ENCODE measurements around the gene LHX2. TPM values are rescaled to one million over a fixed set of nuclear protein-coding genes. Genes with fewer than 3 reads are reported as not detected.
"Not testable (repeated sequence)": the region's sequence is repeated elsewhere in the genome, so short reads cannot be mapped to it uniquely, and the experiment has no call there.

Gene LHX2
- total RNA-seq, 2 experiments from 2014 or later, result not detected

DNA sequence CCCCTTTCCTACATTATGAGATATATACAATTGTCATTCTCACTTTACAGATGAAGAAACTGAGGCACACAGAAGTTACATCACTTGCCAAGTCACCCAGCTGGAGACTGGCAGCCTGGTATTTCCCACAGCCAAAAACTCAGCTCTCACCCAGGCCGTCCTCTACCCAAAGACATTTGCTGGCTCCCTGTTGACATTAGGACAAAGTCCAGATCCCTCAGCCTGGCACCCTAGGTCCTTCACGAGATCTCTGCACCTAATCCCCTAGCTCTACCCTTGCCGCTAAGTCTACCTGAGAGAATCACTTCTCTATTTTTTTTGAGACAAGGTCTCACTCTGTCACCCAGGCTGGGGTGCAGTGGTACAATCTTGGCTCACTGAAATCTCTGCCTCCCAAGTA is 26.8 kb upstream of the LHX2 start:
- CTCF ChIA-PET, result interaction anchor here (0.7 kb wide), 1 partner anchor 11 kb away, joined by 4 read pairs; no protein-coding TSS in a partner anchor
- H3K36me3 Mint-ChIP-seq (ENCODE audit: low read depth), result no peaks in the 10 kb centered on the region
- H3K27ac Mint-ChIP-seq, result no peak overlapping the region
- H3K9me3 Mint-ChIP-seq, result no peaks in the 10 kb centered on the region
- DNase-seq, result no peak
- POLR2A ChIA-PET, result no interaction called here
- H3K27me3 Mint-ChIP-seq, result peaks cover 30% of the 10 kb centered on the region
- H3K4me3 Mint-ChIP-seq, result no peak overlapping the region
- no peaks in the 10 kb centered on the region for H3K4me1 Mint-ChIP-seq

DNA sequence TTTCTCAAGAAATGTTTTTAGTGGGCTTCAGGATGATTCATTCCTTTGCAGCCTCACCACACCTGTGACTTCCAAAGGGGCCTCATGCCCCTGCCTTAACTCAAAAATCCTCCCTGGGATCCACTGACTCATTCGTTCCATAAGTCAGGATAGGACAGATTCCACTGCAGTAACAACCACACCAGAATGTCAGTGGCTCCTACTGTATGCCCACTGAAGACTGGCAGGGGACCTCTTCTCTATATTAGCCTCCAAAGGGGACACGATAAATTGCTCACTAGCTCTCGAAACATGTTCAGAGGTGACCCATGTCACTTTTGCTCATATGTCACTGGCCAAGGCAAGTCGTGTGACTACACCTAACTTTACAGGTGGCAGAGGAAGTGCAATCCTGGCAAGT is 25.7 kb upstream of the LHX2 start:
- POLR2A ChIA-PET, result no interaction called here
- no peak for DNase-seq
- H3K27ac Mint-ChIP-seq, result no peak overlapping the region
- no peaks in the 10 kb centered on the region for H3K36me3 Mint-ChIP-seq (ENCODE audit: low read depth)
- peaks cover 33% of the 10 kb centered on the region for H3K27me3 Mint-ChIP-seq
- CTCF ChIA-PET, result interaction anchor here (0.6 kb wide), 1 partner anchor 22 kb away, joined by 3 read pairs; no protein-coding TSS in a partner anchor
- no peak overlapping the region for H3K4me3 Mint-ChIP-seq
- no peaks in the 10 kb centered on the region for H3K4me1 Mint-ChIP-seq
- H3K9me3 Mint-ChIP-seq, result no peaks in the 10 kb centered on the region

DNA sequence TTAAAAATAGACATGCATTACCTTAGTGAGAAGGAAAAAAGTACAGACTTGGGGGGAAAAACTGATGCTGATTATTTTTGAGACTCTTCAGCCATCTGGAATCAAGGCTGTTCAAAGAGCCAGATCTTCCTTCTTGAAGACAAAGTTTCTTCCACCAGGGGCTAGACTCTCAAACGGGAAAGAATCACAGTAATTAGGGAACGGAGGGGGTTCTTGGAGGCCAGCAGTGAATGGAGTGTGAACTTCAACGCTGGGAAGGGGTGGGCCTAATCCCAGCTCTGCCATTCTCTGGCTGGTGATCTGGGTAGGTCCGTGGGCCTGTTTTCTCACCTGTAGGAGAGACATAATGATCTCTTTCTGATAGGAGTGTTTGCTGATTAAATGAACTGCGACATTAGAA is 21.1 kb upstream of the LHX2 start:
- H3K4me1 Mint-ChIP-seq, result no peaks in the 10 kb centered on the region
- no peak overlapping the region for H3K4me3 Mint-ChIP-seq
- CTCF ChIA-PET, result no interaction called here
- POLR2A ChIA-PET, result no interaction called here
- H3K27me3 Mint-ChIP-seq, result peaks cover 37% of the 10 kb centered on the region
- H3K27ac Mint-ChIP-seq, result no peak overlapping the region
- H3K9me3 Mint-ChIP-seq, result no peaks in the 10 kb centered on the region
- DNase-seq, result no peak
- H3K36me3 Mint-ChIP-seq (ENCODE audit: low read depth), result no peaks in the 10 kb centered on the region

DNA sequence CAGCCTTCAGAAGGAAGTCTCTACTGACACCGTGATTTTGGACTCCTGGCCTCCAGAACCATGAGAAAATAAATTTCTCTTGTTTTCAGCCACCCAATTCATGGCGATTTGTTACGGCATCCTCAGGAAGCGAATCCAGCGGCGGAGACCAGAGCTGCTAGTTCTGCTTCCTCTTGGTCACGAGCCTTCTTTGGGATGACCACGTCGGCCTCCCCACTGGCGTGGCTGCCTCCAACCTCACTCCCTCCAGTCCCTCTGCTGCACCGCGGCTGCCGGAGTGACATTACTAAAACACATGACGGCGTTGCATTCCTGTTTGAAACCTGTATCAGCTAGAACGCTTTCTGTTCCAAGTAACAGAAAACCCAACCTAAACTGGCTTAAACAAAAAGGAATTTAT is 18.9 kb upstream of the LHX2 start:
- not testable (repeated sequence) for H3K36me3 Mint-ChIP-seq (ENCODE audit: low read depth); H3K4me1 Mint-ChIP-seq

GRCh38 chr9:123996731-123997421 is 14.7 kb upstream of the LHX2 start:
- H3K4me3 Mint-ChIP-seq, result no peak overlapping the region
- POLR2A ChIA-PET, result no interaction called here

More for the DNA sequence above, 18.9 kb upstream of the LHX2 start:
- H3K27ac Mint-ChIP-seq, DNase-seq, POLR2A ChIA-PET, H3K4me3 Mint-ChIP-seq, CTCF ChIA-PET, H3K9me3 Mint-ChIP-seq: not testable (repeated sequence)
- peaks cover 50% of the 10 kb centered on the region for H3K27me3 Mint-ChIP-seq

GRCh38 chr9:123997665-123998277 is 13.8 kb upstream of the LHX2 start:
- Mint-ChIP-seq H3K27me3 (peaks cover 79% of the 10 kb centered on the region), H3K36me3 (ENCODE audit: low read depth) (peaks cover 1% of the 10 kb centered on the region), H3K9me3 (no peaks in the 10 kb centered on the region), H3K4me1 (peaks cover 27% of the 10 kb centered on the region), H3K27ac (no peak overlapping the region), H3K4me3 (no peak overlapping the region)
- ChIA-PET POLR2A (no interaction called here), CTCF (interaction anchor here (1.4 kb wide), 1 partner anchor 20 kb away, joined by 4 read pairs; no protein-coding TSS in a partner anchor)
- DNase-seq, result no peak

More at GRCh38 chr9:123996731-123997421, 14.7 kb upstream of the LHX2 start:
- no peak for DNase-seq
- no peak overlapping the region for H3K27ac Mint-ChIP-seq
- peaks cover 1% of the 10 kb centered on the region for H3K36me3 Mint-ChIP-seq (ENCODE audit: low read depth)
- CTCF ChIA-PET, result interaction anchor here (1.4 kb wide), 1 partner anchor 21 kb away, joined by 4 read pairs; no protein-coding TSS in a partner anchor
- H3K4me1 Mint-ChIP-seq, result peaks cover 27% of the 10 kb centered on the region
- peaks cover 70% of the 10 kb centered on the region for H3K27me3 Mint-ChIP-seq
- H3K9me3 Mint-ChIP-seq, result no peaks in the 10 kb centered on the region

DNA sequence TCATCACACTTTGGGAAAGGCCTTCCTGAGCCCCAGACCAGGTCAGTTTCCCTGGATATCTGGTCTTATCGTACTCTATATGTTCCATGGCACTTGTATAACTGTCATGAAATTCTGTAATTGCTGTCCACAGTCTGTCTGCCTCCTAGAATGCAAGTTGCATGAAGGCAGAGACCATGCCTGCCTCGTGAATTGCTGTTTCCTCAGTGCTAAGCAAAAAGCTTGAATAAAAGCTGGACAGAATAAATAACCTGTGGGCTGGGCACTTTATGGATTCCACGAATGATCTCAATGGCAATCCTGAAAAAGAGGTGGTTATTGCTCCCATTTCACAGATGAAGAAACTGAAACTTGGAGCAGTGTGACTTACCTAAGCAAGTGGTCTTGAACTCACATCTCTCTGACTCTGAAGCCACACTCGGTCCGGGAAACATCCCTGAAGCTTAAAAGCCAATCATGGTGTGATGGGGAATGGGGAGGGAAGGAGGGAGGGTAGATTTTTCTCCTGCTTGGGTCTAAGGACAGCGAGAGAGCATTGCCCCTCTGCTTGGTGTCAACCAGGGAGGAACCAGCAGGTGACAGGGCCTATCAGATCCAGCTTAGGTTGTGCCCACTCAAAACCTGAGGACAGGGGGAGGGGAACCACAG is 13.2 kb upstream of the LHX2 start:
- H3K9me3 Mint-ChIP-seq, result no peaks in the 10 kb centered on the region
- no peak for DNase-seq
- POLR2A ChIA-PET, result no interaction called here
- CTCF ChIA-PET, result no interaction called here
- H3K27me3 Mint-ChIP-seq, result peaks cover 85% of the 10 kb centered on the region
- H3K4me1 Mint-ChIP-seq, result peaks cover 27% of the 10 kb centered on the region
- peaks cover 1% of the 10 kb centered on the region for H3K36me3 Mint-ChIP-seq (ENCODE audit: low read depth)
- no peak overlapping the region for H3K4me3 Mint-ChIP-seq
- H3K27ac Mint-ChIP-seq, result no peak overlapping the region

- Mint-ChIP-seq H3K4me3 (peak overlapping the region; percentile 48), H3K27ac (no peak overlapping the region), H3K36me3 (ENCODE audit: low read depth) (peaks cover 1% of the 10 kb centered on the region), H3K27me3 (peaks cover 89% of the 10 kb centered on the region), H3K4me1 (peaks cover 32% of the 10 kb centered on the region), H3K9me3 (no peaks in the 10 kb centered on the region)
- CTCF ChIA-PET, result no interaction called here
- no peak for DNase-seq
- POLR2A ChIA-PET, result no interaction called here
Observed at GRCh38 chr9:123998970-123999621, 12.5 kb upstream of the LHX2 start.

- H3K27me3 Mint-ChIP-seq, result peaks cover 89% of the 10 kb centered on the region
- H3K27ac Mint-ChIP-seq, result no peak overlapping the region
- H3K9me3 Mint-ChIP-seq, result no peaks in the 10 kb centered on the region
- DNase-seq, result no peak
- H3K4me3 Mint-ChIP-seq, result no peak overlapping the region
- ChIA-PET CTCF (no interaction called here), POLR2A (no interaction called here)
- peaks cover 32% of the 10 kb centered on the region for H3K4me1 Mint-ChIP-seq
- peaks cover 1% of the 10 kb centered on the region for H3K36me3 Mint-ChIP-seq (ENCODE audit: low read depth)
Observed at GRCh38 chr9:123999661-124000060, 11.9 kb upstream of the LHX2 start.

- POLR2A ChIA-PET, result no interaction called here
- DNase-seq, result no peak
- peaks cover 89% of the 10 kb centered on the region for H3K27me3 Mint-ChIP-seq
- no peaks in the 10 kb centered on the region for H3K9me3 Mint-ChIP-seq
- H3K36me3 Mint-ChIP-seq (ENCODE audit: low read depth), result peaks cover 1% of the 10 kb centered on the region
- peaks cover 32% of the 10 kb centered on the region for H3K4me1 Mint-ChIP-seq
- CTCF ChIA-PET, result no interaction called here
- H3K27ac Mint-ChIP-seq, result no peak overlapping the region
- H3K4me3 Mint-ChIP-seq, result peak overlapping the region; percentile 28
Observed at GRCh38 chr9:124000161-124000783, 11.3 kb upstream of the LHX2 start.

- Mint-ChIP-seq H3K9me3 (no peaks in the 10 kb centered on the region), H3K27me3 (peaks cover 89% of the 10 kb centered on the region), H3K4me1 (peaks cover 32% of the 10 kb centered on the region), H3K27ac (no peak overlapping the region), H3K4me3 (peak overlapping the region; percentile 28), H3K36me3 (ENCODE audit: low read depth) (peaks cover 1% of the 10 kb centered on the region)
- POLR2A ChIA-PET, result no interaction called here
- CTCF ChIA-PET, result no interaction called here
- DNase-seq, result no peak
Observed at GRCh38 chr9:124000784-124001457, 10.6 kb upstream of the LHX2 start.

GRCh38 chr9:124001458-124001799 is 10.1 kb upstream of the LHX2 start:
- Mint-ChIP-seq H3K27me3 (peaks cover 90% of the 10 kb centered on the region), H3K27ac (no peak overlapping the region), H3K4me1 (peaks cover 32% of the 10 kb centered on the region), H3K4me3 (no peak overlapping the region), H3K9me3 (no peaks in the 10 kb centered on the region), H3K36me3 (ENCODE audit: low read depth) (peaks cover 1% of the 10 kb centered on the region)
- DNase-seq, result no peak
- CTCF ChIA-PET, result interaction anchor here (0.5 kb wide), 1 partner anchor 613 kb away, joined by 3 read pairs; no protein-coding TSS in a partner anchor
- POLR2A ChIA-PET, result no interaction called here

Data from activated CD4-positive, alpha-beta T cell treated with anti-CD3 and anti-CD28 coated beads, Interleukin-2, amount 10 ng/mL, durations not matched to agents 7 days and 5 days (primary cell).